A673 (cell line): ENCODE measurements around the gene DUSP11. TPM values are rescaled to one million over a fixed set of nuclear protein-coding genes. Genes with fewer than 3 reads are reported as not detected.

Experiments used
- BruUV-seq: library from RNA; stranded (reverse); fragments of 400-500 nt; replicated peaks from 2 replicates; lab custom pipeline; 2021; lab: Mats Ljungman, UMichigan
- CTCF ChIA-PET: fragments of 300-600 bp; sonication (Branson Sonifier 250); formaldehyde crosslinking; loops from one replicate; lab custom pipeline; 2022; ENCODE audit warnings: antibody characterized with exemption; lab: Charles Lee
- POLR2A ChIA-PET: fragments of 300-600 bp; sonication (Branson Sonifier 250); formaldehyde crosslinking; loops from one replicate; lab custom pipeline; 2022; ENCODE audit warnings: antibody characterized with exemption; ENCODE audit not compliant: low non-redundant PET; lab: Charles Lee
- DNase-seq: peaks from one replicate; pipeline ENCODE4 v3.0.0-alpha.2; 2015; ENCODE audit warnings: low spot score
- H3K27ac ChIP-seq: fragments of 200-600 bp; sonication (generic); 2 replicates; pipeline ENCODE4 v1.5.1; 2016; ENCODE audit warnings: mixed run types, low read depth, mild to moderate bottlenecking, mixed read lengths, antibody characterized with exemption, low read length; ENCODE audit not compliant: poor library complexity, severe bottlenecking
- H3K27me3 ChIP-seq: fragments of 200-600 bp; sonication (generic); replicated peaks from 2 replicates; pipeline ENCODE4 v1.6.1; 2017; ENCODE audit warnings: mixed run types, low read depth, mild to moderate bottlenecking, mixed read lengths, antibody characterized with exemption, low read length; ENCODE audit not compliant: insufficient read depth, poor library complexity
- H3K36me3 ChIP-seq: fragments of 200-600 bp; sonication (generic); 2 replicates; pipeline ENCODE4 v1.6.1; 2016; ENCODE audit warnings: mixed run types, mild to moderate bottlenecking, mixed read lengths, antibody characterized with exemption, low read length; ENCODE audit not compliant: insufficient read depth, poor library complexity, severe bottlenecking
- H3K4me1 ChIP-seq: fragments of 200-600 bp; sonication (generic); 2 replicates; pipeline ENCODE4 v1.6.1; 2017; ENCODE audit warnings: mixed run types, mild to moderate bottlenecking, mixed read lengths, antibody characterized with exemption, low read length; ENCODE audit not compliant: insufficient read depth, poor library complexity, severe bottlenecking
- H3K4me3 ChIP-seq: fragments of 200-600 bp; sonication (generic); 2 replicates; pipeline ENCODE4 v1.5.1; 2016; ENCODE audit warnings: low read depth, mixed run types, mild to moderate bottlenecking, mixed read lengths, low read length; ENCODE audit not compliant: poor library complexity, severe bottlenecking
- H3K9me3 ChIP-seq: fragments of 200-600 bp; sonication (generic); 2 replicates; pipeline ENCODE4 v1.6.1; 2016; ENCODE audit warnings: mixed run types, low read depth, mild to moderate bottlenecking, mixed read lengths, antibody characterized with exemption, low read length; ENCODE audit not compliant: poor library complexity, severe bottlenecking
- EZH2 ChIP-seq: fragments of 200-600 bp; sonication (generic); IDR thresholded peaks from 2 replicates; pipeline ENCODE4 v1.6.1; 2017; ENCODE audit warnings: borderline replicate concordance, low read depth, mild to moderate bottlenecking, mixed read lengths, antibody characterized with exemption, low read length; ENCODE audit not compliant: poor library complexity, severe bottlenecking
- intact Hi-C: fragments of 100-400 bp; cut with micrococcal nuclease; formaldehyde crosslinking; loops from one replicate; pipeline ENCODE4 v1.10.0; 2022; ENCODE audit not compliant: unreplicated experiment
- total RNA-seq: library from RNA; stranded (reverse); gene quantifications from 2 replicates; pipeline ENCODE4 v1.2.3, GENCODE V29; 2021
- TF ChIP-seq, protein P1 (sequence below): fragments of 300-800, 200-600 bp; sonication (generic); conservative IDR thresholded peaks from 2 replicates; pipeline ENCODE4 v1.5.1; 2017; ENCODE audit warnings: low read depth, mild to moderate bottlenecking, antibody characterized with exemption, low read length, moderate library complexity, mixed read lengths

Gene DUSP11
- total RNA-seq, 1 experiment from 2014 or later = 19.9 TPM

DNA sequence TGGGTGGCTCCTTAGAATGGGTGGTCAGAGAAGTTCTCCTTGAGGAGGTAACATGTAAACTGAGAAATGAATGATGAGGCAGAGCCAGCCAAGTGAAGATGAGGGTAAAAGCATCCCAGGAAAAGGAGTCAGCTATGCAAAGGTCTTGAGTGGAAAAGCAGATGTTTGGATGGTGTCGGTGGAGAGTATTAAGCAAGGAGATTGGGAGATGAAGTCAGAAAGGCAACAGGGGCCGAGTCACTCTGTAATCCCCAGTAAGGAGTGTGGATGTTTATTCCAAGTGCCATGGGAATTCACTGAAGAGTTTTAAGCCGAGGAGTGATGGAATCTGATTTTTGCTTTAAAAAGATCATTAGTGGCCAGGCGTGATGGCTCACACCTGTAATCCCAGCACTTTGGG is 45.5 kb upstream of the DUSP11 start:
- Histone ChIP-seq H3K36me3 (no peaks in the 10 kb centered on the region), H3K9me3 (no peaks in the 10 kb centered on the region), H3K27me3 (no peaks in the 10 kb centered on the region), H3K4me3 (no peak overlapping the region), H3K4me1 (peaks cover 17% of the 10 kb centered on the region), H3K27ac (no peak overlapping the region)
- intact Hi-C loops = no loop called here
- POLR2A ChIA-PET = no interaction called here
- no peak for DNase-seq
- TF ChIP-seq EZH2 = no peak
- TF ChIP-seq, protein P1, sequence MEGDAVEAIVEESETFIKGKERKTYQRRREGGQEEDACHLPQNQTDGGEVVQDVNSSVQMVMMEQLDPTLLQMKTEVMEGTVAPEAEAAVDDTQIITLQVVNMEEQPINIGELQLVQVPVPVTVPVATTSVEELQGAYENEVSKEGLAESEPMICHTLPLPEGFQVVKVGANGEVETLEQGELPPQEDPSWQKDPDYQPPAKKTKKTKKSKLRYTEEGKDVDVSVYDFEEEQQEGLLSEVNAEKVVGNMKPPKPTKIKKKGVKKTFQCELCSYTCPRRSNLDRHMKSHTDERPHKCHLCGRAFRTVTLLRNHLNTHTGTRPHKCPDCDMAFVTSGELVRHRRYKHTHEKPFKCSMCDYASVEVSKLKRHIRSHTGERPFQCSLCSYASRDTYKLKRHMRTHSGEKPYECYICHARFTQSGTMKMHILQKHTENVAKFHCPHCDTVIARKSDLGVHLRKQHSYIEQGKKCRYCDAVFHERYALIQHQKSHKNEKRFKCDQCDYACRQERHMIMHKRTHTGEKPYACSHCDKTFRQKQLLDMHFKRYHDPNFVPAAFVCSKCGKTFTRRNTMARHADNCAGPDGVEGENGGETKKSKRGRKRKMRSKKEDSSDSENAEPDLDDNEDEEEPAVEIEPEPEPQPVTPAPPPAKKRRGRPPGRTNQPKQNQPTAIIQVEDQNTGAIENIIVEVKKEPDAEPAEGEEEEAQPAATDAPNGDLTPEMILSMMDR = no peak
- BruUV-seq = no TSS peak
- CTCF ChIA-PET = interaction anchor here (0.7 kb wide), 1 partner anchor 9 kb away, joined by 3 read pairs; no protein-coding TSS in a partner anchor

DNA sequence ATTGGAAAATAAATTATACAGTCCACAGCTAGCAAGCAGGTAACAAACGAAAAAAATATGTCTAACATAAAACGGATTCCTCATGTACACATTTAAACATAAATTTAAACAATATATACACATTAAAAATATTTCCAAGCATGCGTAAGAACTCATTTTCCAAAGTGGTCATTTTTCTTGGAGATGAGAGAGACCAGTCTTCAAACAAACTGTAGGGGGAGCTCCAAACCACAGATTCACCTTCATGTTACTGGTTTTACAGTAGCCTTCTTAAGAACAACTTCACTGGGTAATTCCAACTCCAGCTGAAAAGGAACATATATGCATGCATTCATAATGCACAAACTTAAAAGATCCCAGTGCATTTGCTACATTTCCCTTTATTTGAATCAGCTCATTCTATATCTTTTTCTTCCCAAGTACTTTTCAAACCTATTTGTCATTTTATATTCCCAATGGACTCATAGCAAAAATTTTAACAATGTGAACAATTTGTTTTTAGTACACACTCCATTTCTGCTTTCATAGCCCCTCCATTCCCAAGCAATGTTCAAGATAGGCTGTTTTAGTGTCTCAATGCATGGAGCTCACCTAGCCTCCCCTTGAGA is 44.1 kb upstream of the DUSP11 start:
- ChIA-PET POLR2A (no interaction called here), CTCF (interaction anchor here (0.7 to 1.0 kb wide), 2 partner anchors 328 to 511 kb away, joined by 3 to 4 read pairs; no protein-coding TSS in a partner anchor)
- intact Hi-C loops = loop anchor here (1.0 kb wide), 1 partner anchor 511 kb away; no protein-coding TSS in a partner anchor
- Histone ChIP-seq H3K4me3 (no peak overlapping the region), H3K27ac (no peak overlapping the region), H3K4me1 (peaks cover 9% of the 10 kb centered on the region), H3K9me3 (no peaks in the 10 kb centered on the region), H3K27me3 (no peaks in the 10 kb centered on the region), H3K36me3 (no peaks in the 10 kb centered on the region)
- DNase-seq = peak; percentile 79
- TF ChIP-seq, protein P1 = peak; percentile 83
- TF ChIP-seq EZH2 = no peak
- no TSS peak for BruUV-seq

DNA sequence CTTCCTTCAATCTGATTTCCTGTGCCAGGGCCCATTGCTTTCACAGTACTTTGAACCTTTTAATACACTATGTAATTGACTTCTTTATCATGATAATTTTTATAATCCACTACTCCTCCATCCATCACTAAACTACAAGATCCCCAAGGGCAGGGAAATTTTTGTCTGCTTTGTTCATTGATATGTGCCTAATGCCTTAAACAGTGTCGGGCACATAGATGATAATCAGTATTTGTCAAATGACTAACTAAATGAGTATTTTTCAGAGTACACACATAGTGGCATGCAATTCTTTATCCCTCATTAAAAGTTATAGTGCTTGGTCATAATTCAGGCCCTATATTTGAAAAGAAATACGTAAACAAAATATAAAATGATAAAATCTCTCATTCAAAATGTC is 43.5 kb upstream of the DUSP11 start:
- DNase-seq = peak; percentile 38
- Histone ChIP-seq H3K27ac (peak overlapping the region; percentile 54), H3K4me3 (no peak overlapping the region), H3K4me1 (peaks cover 9% of the 10 kb centered on the region), H3K9me3 (no peaks in the 10 kb centered on the region), H3K27me3 (no peaks in the 10 kb centered on the region), H3K36me3 (no peaks in the 10 kb centered on the region)
- CTCF ChIA-PET = interaction anchor here (1.0 kb wide), 1 partner anchor 512 kb away, joined by 4 read pairs; no protein-coding TSS in a partner anchor
- BruUV-seq = no TSS peak
- TF ChIP-seq, protein P1 = no peak
- no peak for TF ChIP-seq EZH2
- intact Hi-C loops = no loop called here
- POLR2A ChIA-PET = no interaction called here
